Endothelial cell of umbilical vein (primary cell): Measurements from ENCODE around the gene ANGPT4. TPM values are rescaled to one million over a fixed set of nuclear protein-coding genes. Genes with fewer than 3 reads are reported as not detected.

ENCODE experiments used
- BruUV-seq: library from RNA; stranded (reverse); fragments of 400-500 nt; replicated peaks from 2 replicates; lab custom pipeline; 2021; lab: Mats Ljungman, UMichigan
- CTCF ChIA-PET: fragments of 300-600, 350-600 bp; sonication (Branson Sonifier 250); formaldehyde crosslinking; loops from one replicate; lab custom pipeline; 2021; ENCODE audit warnings: antibody characterized with exemption, inconsistent platforms; lab: Charles Lee
- POLR2A ChIA-PET: fragments of 300-600, 350-600 bp; sonication (Branson Sonifier 250); formaldehyde crosslinking; loops from one replicate; lab custom pipeline; 2021; ENCODE audit warnings: antibody characterized with exemption, inconsistent platforms; lab: Charles Lee
- DNase-seq: peaks from one replicate; pipeline ENCODE4 v3.0.0-alpha.2; 2011; ENCODE audit warnings: low read depth, low spot score
- FAIRE-seq: peaks from 2 replicates; lab custom pipeline; 2011; peaks lifted over from hg19 to GRCh38; lab: Jason Lieb, UNC
- H2AFZ ChIP-seq: 2 replicates; pipeline ENCODE4 v1.6.0; 2012; ENCODE audit warnings: low read depth, low read length, control low read depth, inconsistent platforms
- H3K27ac ChIP-seq: 2 replicates; pipeline ENCODE4 v1.5.1; 2011; ENCODE audit warnings: low read depth, mild to moderate bottlenecking, control low read depth, low read length, moderate library complexity; ENCODE audit not compliant: insufficient read depth
- H3K27me3 ChIP-seq, 2 experiments: 2 replicates each; pipeline versions ENCODE4 v1.6.0 to v1.6.1; 2011; ENCODE audit warnings: low read length in 2 of 2, mixed read lengths in 1 of 2; ENCODE audit not compliant: control insufficient read depth in 2 of 2, insufficient read depth in 2 of 2
- H3K36me3 ChIP-seq, 2 experiments: 2 replicates in 1 of 2; 3 replicates in 1 of 2; pipeline ENCODE4 v1.5.1; 2011; ENCODE audit warnings: low read length in 2 of 2, mild to moderate bottlenecking in 1 of 2, moderate library complexity in 1 of 2; ENCODE audit not compliant: control insufficient read depth in 2 of 2, insufficient read depth in 2 of 2; ENCODE audit errors: extremely low read depth in 1 of 2
- H3K4me1 ChIP-seq: 3 replicates; pipeline ENCODE4 v1.5.1; 2011; ENCODE audit warnings: mild to moderate bottlenecking, low read length; ENCODE audit not compliant: control insufficient read depth, insufficient read depth; ENCODE audit errors: extremely low read depth
- H3K4me2 ChIP-seq: 2 replicates; pipeline ENCODE4 v1.6.1; 2011; ENCODE audit warnings: low read length, control low read depth, mixed read lengths; ENCODE audit not compliant: insufficient read depth
- H3K4me3 ChIP-seq, 3 experiments: fragments of 200-600 bp in 1 of 3; sonication (generic), shearing (Covaris generic) in 1 of 3; replicated peaks in 1 of 3; 2 replicates each; pipeline ENCODE4 v1.5.1; 2011 to 2016; ENCODE audit warnings: control low read depth in 3 of 3, low read length in 3 of 3, mild to moderate bottlenecking in 2 of 3, inconsistent platforms in 1 of 3, low read depth in 1 of 3, moderate library complexity in 1 of 3; ENCODE audit not compliant: insufficient read depth in 1 of 3
- H3K79me2 ChIP-seq: 2 replicates; pipeline ENCODE4 v1.6.0; 2012; ENCODE audit warnings: low read length, inconsistent platforms; ENCODE audit not compliant: control insufficient read depth, insufficient read depth
- H3K9ac ChIP-seq: replicated peaks from 2 replicates; pipeline ENCODE3; 2011; ENCODE audit warnings: low read length, control low read depth; ENCODE audit not compliant: insufficient read depth; ENCODE audit errors: extremely low read depth
- H3K9me1 ChIP-seq: replicated peaks from 3 replicates; pipeline ENCODE4 v1.6.0; 2011; ENCODE audit warnings: mild to moderate bottlenecking, low read length; ENCODE audit not compliant: control insufficient read depth, insufficient read depth; ENCODE audit errors: extremely low read depth
- H3K9me3 ChIP-seq: replicated peaks from 2 replicates; pipeline ENCODE4 v1.5.1; 2012; ENCODE audit warnings: low read length, inconsistent platforms; ENCODE audit not compliant: control insufficient read depth, insufficient read depth
- H4K20me1 ChIP-seq: replicated peaks from 2 replicates; pipeline ENCODE3; 2011; ENCODE audit warnings: mild to moderate bottlenecking, low read length; ENCODE audit not compliant: control insufficient read depth, insufficient read depth; ENCODE audit errors: extremely low read depth
- EZH2 ChIP-seq: IDR thresholded peaks from 2 replicates; pipeline ENCODE4 v1.6.1; 2012; ENCODE audit warnings: borderline replicate concordance, low read depth, mild to moderate bottlenecking, moderate library complexity, low read length, inconsistent platforms; ENCODE audit not compliant: severe bottlenecking
- FOS ChIP-seq: IDR thresholded peaks from 2 replicates; pipeline ENCODE4 v1.6.1; 2011; ENCODE audit warnings: mild to moderate bottlenecking, low read length, moderate library complexity, borderline replicate concordance; ENCODE audit not compliant: insufficient read depth
- GATA2 ChIP-seq: IDR thresholded peaks from 2 replicates; pipeline ENCODE4 v1.7.0; 2011; ENCODE audit warnings: low read depth, mild to moderate bottlenecking, moderate library complexity, mixed read lengths, low read length; ENCODE audit not compliant: insufficient read length, insufficient read depth
- JUN ChIP-seq: IDR thresholded peaks from 2 replicates; pipeline ENCODE4 v1.6.1; 2011; ENCODE audit warnings: borderline replicate concordance, low read depth; ENCODE audit not compliant: insufficient read length, insufficient read depth
- MYC ChIP-seq: IDR thresholded peaks from one replicate; pipeline ENCODE4 v1.6.1; 2011; ENCODE audit warnings: mild to moderate bottlenecking, low read depth, low read length
- POLR2A ChIP-seq: IDR thresholded peaks from 2 replicates; pipeline ENCODE4 v1.6.1; 2012; ENCODE audit warnings: low read depth, mild to moderate bottlenecking, control low read depth, low read length
- POLR2AphosphoS5 ChIP-seq: IDR thresholded peaks from 2 replicates; pipeline ENCODE4 v1.6.1; 2012; ENCODE audit warnings: low read depth, mild to moderate bottlenecking, control low read depth, low read length, moderate library complexity; ENCODE audit not compliant: insufficient read depth
- dilution Hi-C: fragments of 300-500 bp; cut with MboI; formaldehyde crosslinking; loops from one replicate; pipeline ENCODE4 v1.15.0; 2019; ENCODE audit warnings: low sequenced_read_pairs; ENCODE audit not compliant: extremely low pct_ligation_motif_present
- intact Hi-C: fragments of 100-400 bp; cut with micrococcal nuclease; formaldehyde crosslinking; loops from one replicate; pipeline ENCODE4 v1.10.0; 2022
- polyA plus RNA-seq, 4 experiments: library from polyadenylated mRNA; depleted of rRNA in 3 of 4; stranded (reverse) in 3 of 4; unstranded in 1 of 4; fragments of >200 nt; gene quantifications; 2 replicates each; pipeline versions ENCODE4 v1.2.1 to v1.2.3, GENCODE V29; 2011 to 2012; ENCODE audit warnings: missing spikeins in 1 of 4
- total RNA-seq: library from RNA; stranded (reverse); gene quantifications from 2 replicates; pipeline ENCODE4 v1.2.3, GENCODE V29; 2021
- TF ChIP-seq, protein P1 (sequence below), 2 donors: IDR thresholded peaks; 1 replicate in 1 of 2; 2 replicates in 1 of 2; pipeline ENCODE4 v1.5.1; 2011; ENCODE audit warnings: low read length in 2 of 2, mild to moderate bottlenecking in 2 of 2, moderate library complexity in 2 of 2, control low read depth in 1 of 2, inconsistent platforms in 1 of 2, low read depth in 1 of 2; ENCODE audit not compliant: insufficient read depth in 1 of 2; ENCODE audit errors: extremely low read depth in 1 of 2
- TF ChIP-seq, protein P2 (sequence below): IDR thresholded peaks from 2 replicates; pipeline ENCODE4 v1.6.1; 2011; ENCODE audit not compliant: insufficient read depth, insufficient read length

The ANGPT4 gene
- total and polyA plus RNA-seq, 2 donors (not counting 3 experiments of a cell fraction or from before 2014, with no cell fraction given) = not detected

DNA sequence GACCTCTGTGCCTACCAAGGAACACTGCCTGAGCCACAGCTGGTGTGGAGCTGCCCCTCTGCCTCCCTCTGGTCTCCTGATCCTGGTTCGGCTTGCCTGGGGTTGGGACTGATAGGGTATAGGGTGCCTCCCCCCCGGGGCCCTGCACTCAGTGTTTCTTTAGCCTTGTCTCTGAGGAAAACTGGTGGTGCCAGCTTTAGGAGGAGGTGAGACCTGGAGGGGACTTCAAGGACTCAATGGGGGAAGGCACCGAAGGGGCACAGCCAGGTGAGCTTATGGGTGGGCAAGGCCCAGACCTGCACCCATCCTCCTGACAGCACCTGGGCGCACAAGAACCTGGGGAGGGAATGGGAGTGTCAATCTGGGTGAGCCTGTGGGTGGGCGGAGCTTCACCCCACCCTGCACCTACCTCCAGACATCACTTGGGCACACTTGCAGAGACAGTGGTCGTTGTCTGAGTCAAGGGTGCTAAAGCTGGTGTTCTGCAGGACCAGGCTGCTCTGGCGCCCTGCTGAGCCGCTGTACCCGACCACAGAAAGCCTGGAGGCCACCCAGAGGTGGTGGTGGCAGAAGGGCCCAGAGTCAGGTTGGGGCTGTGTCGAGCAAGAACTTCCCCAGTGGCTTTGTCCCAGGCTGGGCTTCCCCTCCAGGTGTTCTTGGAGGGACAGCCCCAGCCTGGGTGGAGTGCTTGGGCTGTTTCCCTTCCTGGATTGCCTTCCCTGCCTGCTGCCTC is 42.1 kb downstream of the ANGPT4 start:
- Histone ChIP-seq H3K9ac (no peak overlapping the region), H3K4me3 (no peak overlapping the region), H2AFZ (no peak overlapping the region), H3K27ac (no peak overlapping the region), H4K20me1 (no peaks in the 10 kb centered on the region), H3K36me3 (no peaks in the 10 kb centered on the region), H3K4me2 (no peak overlapping the region), H3K9me1 (no peaks in the 10 kb centered on the region), H3K4me1 (no peaks in the 10 kb centered on the region), H3K79me2 (no peaks in the 10 kb centered on the region), H3K9me3 (no peaks in the 10 kb centered on the region), H3K27me3 (peaks cover 0 to 1% of the 10 kb centered on the region in 2 experiments)
- dilution Hi-C loops (no loop called here), intact Hi-C loops (no loop called here)
- no peak for DNase-seq
- ChIA-PET CTCF (no interaction called here), POLR2A (no interaction called here)
- TF ChIP-seq POLR2AphosphoS5 (no peak), MYC (no peak), EZH2 (no peak), GATA2 (no peak), POLR2A (no peak), JUN (no peak), FOS (no peak)
- TF ChIP-seq, protein P1, sequence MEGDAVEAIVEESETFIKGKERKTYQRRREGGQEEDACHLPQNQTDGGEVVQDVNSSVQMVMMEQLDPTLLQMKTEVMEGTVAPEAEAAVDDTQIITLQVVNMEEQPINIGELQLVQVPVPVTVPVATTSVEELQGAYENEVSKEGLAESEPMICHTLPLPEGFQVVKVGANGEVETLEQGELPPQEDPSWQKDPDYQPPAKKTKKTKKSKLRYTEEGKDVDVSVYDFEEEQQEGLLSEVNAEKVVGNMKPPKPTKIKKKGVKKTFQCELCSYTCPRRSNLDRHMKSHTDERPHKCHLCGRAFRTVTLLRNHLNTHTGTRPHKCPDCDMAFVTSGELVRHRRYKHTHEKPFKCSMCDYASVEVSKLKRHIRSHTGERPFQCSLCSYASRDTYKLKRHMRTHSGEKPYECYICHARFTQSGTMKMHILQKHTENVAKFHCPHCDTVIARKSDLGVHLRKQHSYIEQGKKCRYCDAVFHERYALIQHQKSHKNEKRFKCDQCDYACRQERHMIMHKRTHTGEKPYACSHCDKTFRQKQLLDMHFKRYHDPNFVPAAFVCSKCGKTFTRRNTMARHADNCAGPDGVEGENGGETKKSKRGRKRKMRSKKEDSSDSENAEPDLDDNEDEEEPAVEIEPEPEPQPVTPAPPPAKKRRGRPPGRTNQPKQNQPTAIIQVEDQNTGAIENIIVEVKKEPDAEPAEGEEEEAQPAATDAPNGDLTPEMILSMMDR (IDR thresholded peaks at IDR 0.05; ENCODE audit: extremely low read depth in 1 of 2, insufficient read depth in 1 of 2, low read depth in 1 of 2, low read length in 2 of 2) = no peak
- TF ChIP-seq, protein P2, sequence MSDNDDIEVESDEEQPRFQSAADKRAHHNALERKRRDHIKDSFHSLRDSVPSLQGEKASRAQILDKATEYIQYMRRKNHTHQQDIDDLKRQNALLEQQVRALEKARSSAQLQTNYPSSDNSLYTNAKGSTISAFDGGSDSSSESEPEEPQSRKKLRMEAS = no peak
- no peak for FAIRE-seq
- no TSS peak for BruUV-seq
